ENCODE data around the gene GSG1L.

The GSG1L gene

DNA sequence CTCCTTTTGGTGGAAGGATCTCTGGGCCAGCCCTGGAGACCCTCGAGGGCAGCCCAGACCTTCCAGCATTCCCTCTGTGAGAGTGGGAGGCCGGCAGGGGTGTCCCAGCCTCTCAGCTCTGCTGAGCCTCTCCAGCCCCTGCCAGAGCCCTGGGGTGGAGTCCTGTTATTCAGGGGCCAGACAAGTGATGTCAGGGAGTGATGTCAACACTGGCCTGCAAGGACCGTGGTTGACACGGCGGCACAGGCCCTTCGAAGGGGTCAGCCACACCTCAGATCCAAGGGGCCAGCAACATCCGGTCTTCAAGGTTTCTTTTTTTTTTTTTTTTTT lies 282.4 kb downstream of the GSG1L start:
- TF ChIP-seq, protein P1, sequence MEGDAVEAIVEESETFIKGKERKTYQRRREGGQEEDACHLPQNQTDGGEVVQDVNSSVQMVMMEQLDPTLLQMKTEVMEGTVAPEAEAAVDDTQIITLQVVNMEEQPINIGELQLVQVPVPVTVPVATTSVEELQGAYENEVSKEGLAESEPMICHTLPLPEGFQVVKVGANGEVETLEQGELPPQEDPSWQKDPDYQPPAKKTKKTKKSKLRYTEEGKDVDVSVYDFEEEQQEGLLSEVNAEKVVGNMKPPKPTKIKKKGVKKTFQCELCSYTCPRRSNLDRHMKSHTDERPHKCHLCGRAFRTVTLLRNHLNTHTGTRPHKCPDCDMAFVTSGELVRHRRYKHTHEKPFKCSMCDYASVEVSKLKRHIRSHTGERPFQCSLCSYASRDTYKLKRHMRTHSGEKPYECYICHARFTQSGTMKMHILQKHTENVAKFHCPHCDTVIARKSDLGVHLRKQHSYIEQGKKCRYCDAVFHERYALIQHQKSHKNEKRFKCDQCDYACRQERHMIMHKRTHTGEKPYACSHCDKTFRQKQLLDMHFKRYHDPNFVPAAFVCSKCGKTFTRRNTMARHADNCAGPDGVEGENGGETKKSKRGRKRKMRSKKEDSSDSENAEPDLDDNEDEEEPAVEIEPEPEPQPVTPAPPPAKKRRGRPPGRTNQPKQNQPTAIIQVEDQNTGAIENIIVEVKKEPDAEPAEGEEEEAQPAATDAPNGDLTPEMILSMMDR (IDR thresholded peaks at IDR 0.05), result no peak
- H3K4me3 ChIP-seq, result no peak overlapping the region
- H3K27ac ChIP-seq, result no peak overlapping the region
- no peak for DNase-seq (ENCODE audit: low spot score)

DNA sequence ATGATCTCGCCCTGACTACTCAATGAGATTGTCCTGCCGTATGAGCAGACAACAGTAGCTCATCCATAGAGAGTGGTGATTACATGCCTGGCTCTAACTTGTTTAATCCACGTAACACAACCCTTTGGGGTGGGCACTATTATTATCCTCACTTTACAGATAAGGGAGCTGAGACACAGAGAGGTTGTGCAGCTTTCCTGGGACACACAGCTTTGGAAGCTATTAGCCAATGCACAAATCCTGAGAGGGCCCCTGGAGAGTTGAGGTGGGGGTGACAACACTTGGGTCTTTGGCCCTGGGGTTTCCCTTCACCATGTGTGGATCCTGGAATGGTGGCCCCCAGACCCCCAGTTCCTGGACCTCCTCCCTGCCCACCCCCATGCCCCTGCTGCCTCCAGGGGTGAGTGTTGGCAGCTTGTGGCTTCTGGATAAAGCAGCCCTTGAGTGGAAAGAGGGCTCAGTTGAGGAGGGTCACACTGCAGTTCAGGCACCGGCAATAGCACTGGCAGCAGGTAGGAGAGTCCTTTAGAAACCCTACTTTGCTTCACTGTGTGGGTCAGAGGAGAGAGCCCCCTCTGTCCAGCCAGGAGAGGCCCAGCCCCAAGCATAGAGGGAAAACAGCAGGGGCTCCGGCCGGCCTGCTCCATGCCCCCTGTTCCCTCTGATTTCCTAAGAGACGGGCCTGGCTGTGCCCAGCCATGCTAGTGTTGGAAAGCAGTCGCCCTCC lies 282.9 kb downstream of the GSG1L start:
- H3K27ac ChIP-seq, result no peak overlapping the region
- TF ChIP-seq, protein P1 (IDR thresholded peaks at IDR 0.05), result no peak
- no peak overlapping the region for H3K4me3 ChIP-seq
- DNase-seq (ENCODE audit: low spot score), result no peak

DNA sequence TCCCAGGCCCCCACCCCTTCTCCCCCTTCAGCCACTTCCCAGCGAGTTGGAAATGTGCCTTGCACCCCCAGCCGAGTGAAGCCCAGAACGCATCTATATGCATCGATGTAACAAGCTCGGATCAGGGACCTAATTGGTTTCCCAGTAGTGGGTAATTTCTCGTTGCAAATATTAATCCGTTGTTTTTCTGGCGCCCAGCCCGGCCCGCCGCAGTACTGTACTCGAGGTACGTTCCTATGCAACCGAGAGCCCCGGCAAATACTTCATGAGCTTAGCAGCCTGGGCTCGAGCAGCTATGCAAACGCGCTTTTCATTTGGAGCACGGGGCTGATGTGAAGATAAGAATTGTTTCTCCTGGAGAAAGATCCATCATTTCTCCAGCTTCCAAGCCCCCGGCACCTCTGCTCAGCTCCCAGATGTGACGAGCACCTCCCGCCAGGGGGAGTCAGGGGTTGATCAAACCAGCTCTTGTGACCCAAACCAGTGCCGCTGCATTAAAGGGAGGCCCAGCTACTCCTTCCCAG lies 283.8 kb downstream of the GSG1L start:
- no peak for DNase-seq (ENCODE audit: low spot score)
- Histone ChIP-seq H3K4me3 (no peak overlapping the region), H3K27ac (no peak overlapping the region)
- TF ChIP-seq, protein P1 (IDR thresholded peaks at IDR 0.05), result no peak

DNA sequence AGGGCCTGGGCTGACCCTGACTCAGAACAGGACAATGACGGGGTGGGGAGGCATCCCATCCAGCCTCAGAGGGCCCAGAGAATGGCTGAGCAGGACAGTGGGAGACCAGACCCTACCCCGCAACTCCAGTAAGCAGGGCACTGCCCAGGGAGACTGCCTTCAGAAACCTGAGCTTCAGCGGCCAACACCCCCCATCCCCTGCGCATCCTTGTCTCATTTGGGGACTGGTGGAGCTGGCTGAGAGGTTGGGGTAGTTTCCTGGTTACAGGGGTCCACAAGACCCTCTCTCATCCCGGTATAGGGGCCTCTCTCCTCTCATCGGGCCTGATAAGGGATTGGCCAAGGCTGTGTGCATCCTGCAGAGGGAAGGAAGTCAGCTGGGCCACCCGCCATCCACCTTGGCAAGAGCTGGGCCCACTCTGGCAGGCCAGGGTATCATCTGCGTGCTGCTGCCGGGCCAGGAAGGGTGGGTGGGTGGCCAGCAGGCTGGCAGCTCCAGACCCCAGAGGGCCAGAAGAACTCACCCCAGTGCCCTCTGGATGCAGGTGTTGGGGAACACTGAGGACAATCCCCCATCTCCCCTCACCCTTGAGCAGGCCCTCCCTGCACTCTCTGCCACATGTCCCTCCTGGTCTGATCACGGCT lies 284.5 kb downstream of the GSG1L start:
- DNase-seq (ENCODE audit: low spot score), result no peak
- H3K4me3 ChIP-seq, result no peak overlapping the region
- TF ChIP-seq, protein P1 (IDR thresholded peaks at IDR 0.05), result no peak
- no peak overlapping the region for H3K27ac ChIP-seq

DNA sequence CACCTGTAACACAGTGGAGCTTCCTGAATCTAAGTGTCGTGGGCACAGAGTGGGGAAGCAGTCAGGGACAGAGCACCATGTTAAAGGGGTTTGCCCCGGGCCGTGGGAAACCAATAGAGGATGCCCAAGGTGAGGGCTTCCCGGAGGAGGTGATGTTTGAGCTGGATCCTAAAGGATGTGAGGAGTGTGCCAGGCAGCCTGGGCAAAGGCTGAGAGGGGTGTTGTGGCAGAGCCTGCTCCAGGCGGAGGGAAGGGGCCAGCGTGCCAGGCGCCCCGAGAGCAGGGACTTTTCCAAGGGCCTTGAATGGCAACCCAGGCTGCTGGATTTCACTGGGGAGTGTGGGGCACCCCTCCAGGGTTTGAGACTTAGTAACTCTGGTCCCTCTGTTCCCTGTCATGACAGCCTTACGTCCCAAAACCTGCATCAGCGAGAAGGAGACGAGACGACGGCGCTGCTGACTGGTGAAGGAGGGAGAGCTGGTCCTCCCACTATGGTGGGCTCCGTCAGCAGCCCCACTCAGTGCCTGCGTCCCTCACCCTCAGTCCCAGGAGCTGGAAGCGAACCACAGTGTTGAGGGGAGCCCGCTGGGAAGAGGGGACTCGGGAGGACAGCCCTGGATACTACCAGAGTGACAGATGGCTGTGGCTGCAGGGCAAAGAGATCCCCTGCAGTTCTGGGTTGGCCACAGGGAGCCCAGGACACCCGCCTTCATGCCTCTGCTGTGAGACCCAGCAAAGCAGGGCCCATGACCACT lies 285.2 kb downstream of the GSG1L start:
- DNase-seq (ENCODE audit: low spot score), result no peak
- TF ChIP-seq, protein P1 (IDR thresholded peaks at IDR 0.05), result no peak
- Histone ChIP-seq H3K27ac (no peak overlapping the region), H3K4me3 (no peak overlapping the region)

DNA sequence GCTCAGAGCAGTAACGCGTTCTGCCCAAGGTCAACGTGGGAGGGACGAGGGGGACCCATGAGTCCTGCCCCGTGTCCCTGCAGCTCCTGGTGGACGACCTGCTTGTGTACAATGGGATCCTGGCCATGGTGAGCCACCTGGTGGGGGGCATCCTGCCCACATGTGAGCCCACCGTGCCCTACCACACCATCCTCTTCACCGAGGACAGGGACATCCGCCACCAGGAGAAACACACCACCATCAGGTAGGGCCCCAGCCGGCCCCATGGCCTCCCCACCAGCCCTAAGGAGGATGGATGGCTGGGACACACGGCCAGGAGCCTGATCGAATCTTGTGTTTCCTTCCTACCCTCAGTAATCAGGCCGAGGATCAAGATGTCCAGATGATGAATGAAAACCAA lies 286.0 kb downstream of the GSG1L start:
- TF ChIP-seq, protein P1 (IDR thresholded peaks at IDR 0.05), result no peak
- Histone ChIP-seq H3K27ac (no peak overlapping the region), H3K4me3 (no peak overlapping the region)
- no peak for DNase-seq (ENCODE audit: low spot score)

Data from coronary artery (tissue), 2 donors.